Fibroblast of skin of left biceps (primary cell): Measurements from ENCODE around the gene KHDRBS2.
"Not testable (repeated sequence)": the region's sequence is repeated elsewhere in the genome, so short reads cannot be mapped to it uniquely, and the experiment has no call there.

ENCODE experiments used
- DNase-seq, 2 experiments: peaks; one replicate each; pipeline ENCODE4 v3.0.0-alpha.2; 2013; ENCODE audit warnings: low read depth in 2 of 2

Gene KHDRBS2

DNA sequence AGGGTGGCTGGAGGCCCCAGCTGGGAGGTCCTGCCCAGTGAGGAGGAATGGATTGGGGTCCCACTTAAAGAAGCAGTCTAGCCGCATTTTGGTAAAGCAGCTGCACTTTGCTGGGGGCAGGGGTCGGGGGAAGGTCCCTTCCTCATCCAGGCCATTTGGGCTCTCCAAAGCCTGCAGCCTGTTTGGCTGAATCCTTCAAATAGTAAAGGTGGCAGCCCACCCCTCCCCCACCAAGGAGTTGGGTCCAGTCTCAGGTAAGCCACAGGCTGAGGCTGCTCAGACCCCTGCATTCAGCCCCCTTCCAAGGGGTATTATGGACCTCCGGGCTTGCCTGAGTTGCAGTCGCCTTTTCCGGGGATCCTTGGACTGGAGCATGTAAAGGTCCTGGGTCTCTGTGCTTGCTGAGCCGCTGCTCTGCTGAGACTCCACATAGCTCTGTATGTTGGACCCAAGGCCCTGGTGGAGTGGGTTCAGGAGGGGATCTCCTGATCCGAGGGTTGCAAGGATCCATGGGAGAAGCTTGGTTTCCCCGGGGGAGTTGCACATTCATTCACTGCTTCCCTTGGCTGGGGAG is 417.4 kb downstream of the KHDRBS2 start:
- no peak for DNase-seq

DNA sequence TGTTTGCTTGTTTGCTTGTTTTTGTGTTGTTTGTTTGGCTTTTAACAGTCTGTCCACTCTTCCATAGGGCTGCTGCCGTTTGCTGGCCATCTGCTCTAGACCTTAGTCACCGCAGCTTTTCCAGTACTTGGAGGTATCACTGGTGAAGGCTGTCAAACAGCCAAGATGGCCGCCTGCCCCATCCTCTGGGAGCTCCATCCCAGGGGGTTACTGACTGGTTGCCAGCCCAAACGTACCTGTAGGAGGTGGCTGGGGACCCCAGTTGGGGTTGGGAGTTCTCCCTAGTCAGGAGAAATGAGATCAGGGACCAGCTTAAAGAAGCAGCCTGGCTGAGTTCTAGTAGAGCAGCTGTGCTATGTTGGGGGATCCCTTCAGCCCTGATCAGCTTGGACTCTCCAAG is 418.4 kb downstream of the KHDRBS2 start:
- no peak for DNase-seq

DNA sequence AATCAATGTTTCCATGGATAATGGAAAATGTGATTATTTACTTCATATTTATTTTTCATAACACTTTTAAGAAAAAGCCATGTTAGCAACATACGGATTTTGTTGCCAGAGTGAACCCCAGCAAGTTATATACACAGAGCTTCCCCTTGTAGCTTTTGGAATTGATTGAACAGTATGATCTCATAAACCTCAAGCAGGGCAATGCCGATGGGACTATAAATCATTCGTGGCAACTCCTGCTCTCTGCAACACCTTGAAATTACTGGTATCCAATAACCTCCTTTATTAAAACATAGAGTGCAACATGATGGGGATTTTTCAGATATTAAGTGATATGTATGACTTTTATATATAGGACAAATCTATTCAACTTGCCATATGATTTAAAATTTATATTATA is 428.5 kb downstream of the KHDRBS2 start:
- no peak for DNase-seq

DNA sequence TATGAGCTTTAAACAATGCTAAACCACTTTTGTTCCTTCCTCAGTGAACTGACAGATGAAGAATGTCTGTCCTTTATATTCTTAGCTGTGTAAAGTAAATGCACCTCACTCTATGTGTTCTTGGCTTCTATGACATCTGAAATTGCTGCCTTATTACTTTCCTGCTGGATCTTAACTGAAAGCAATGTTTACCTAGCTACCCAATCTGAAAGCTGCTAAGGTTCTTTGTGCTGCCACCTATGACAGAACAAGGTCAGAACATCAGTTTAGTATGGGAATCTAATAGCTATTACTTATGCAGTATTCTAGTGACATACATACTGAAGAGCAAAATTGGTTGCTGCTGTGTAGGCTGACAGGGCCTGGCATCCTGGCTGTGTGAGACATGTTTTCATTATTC is 444.1 kb downstream of the KHDRBS2 start:
- DNase-seq, result no peak

DNA sequence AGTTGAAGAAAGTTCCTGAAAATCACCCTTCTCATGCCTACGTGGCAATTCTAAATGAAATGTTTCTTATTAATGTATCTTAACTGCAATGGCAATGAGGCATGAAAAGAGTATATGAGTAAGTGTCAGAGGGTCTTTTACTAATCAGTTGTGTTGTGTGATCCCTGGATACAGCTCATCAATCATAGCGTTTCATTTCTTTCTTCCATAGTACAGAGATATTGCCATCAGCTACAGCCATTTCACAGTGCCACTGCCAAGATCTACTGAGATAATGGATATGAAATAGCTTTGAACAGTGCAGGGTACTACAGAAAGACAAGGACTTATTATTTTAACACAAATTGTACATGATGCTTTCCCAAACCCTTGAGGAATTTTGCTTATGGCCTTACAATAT is 450.8 kb downstream of the KHDRBS2 start:
- DNase-seq, result no peak

DNA sequence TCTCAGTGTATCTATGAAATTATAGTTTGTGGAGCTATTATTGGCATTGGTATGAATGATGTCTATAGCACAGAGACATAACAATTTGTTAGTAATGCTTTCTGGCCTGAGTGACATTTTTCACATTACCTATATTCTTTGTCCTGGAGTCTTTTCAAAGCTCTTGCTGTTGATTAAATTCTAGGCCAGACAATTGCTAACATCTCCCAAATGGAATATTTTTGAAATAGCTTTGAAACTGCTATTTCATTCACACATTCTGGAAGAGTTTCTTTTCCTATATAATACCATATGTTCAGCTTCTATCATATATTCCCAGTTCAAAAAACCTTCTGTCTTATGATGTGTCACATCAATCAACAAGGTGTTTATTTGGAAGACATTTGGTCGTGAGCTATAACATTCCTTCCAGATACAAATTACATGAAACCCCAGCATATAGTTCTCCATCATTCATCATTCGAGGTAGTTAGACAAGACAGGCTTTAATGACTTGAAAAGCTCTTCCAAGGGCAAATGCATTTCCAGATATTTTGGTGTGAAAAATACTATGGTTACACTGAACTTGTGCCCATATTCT is 452.8 kb downstream of the KHDRBS2 start:
- DNase-seq, result no peak

DNA sequence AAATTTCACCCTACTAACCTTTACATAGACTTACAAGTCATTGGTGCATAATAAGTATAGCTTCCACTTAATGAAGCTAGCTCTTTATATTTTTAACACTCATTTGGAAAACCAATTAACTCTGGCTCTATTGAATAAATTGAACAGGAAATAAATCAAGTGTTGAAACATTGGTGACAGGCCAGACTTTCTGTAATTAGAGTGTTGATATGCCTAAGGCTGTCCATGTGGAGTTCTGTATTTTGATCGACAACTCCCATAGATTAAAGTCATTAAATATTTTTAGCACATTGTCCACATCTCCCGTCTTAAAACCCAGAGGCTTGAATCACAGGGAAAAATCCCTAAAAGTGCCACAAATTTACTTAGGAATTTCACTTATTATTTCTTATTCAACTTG is 468.3 kb downstream of the KHDRBS2 start:
- no peak for DNase-seq

DNA sequence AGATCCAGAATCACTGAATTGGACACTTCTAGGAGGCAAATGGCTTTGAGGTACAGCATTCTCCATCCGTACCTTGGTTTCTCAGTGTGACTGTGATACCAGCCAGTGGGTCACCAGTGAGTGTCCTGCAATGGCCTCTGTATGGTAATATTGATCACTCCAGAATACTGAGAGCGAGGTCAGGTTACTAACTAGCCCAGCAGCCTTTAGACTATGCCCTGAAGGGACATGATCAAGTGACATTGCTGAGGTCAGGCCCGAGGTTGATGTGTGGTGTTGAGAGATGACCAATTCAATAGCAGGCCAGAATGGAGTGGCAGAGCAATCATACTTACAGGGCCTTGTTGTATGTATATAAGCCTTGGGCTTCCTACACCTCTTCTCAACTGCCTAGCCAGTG is 476.0 kb downstream of the KHDRBS2 start:
- no peak for DNase-seq

DNA sequence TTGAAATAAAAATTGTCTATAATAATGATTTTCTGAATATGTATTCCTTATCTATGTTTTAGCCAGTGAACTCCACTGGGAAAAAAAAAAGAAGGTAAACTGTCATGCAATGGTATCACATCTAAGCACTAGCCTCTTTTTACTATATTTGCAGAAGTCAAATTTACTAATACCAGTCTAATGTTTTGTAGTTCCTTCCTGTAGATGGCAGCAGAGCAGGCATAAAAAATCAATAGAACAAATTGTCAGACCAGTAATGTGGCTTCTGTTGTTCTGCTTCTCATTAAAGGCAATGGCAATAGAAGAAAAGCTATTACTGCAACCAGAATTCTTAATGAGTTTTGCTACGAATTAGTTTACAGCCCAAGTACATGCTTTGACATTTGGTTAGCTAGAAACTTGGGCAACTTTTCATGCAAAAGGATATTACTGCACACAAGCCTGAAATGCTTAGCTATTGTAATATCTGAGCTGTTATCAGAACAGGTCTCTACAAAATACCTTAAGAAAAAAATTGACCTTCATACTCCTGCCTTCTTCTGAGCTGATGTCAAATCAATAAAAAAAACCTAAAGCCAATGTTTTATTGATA is 476.9 kb downstream of the KHDRBS2 start:
- no peak for DNase-seq

DNA sequence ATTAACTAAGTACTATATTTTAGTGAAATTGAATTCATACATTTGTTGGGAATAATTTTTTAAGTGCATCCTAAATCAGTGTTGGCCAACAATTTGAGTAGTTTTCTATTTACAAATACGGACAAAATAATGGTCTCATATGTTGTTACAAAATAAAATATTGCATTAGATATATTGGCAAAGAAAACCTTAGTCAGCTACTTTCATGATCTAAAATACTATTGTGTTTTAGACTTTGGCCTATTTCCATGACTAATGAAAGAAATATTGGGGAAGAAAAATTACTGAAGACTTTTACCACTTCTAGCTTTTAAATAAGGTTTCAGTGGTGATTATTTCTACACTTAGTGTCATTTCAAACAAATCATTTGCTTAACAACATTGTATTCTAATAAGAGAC is 498.0 kb downstream of the KHDRBS2 start:
- no peak for DNase-seq

DNA sequence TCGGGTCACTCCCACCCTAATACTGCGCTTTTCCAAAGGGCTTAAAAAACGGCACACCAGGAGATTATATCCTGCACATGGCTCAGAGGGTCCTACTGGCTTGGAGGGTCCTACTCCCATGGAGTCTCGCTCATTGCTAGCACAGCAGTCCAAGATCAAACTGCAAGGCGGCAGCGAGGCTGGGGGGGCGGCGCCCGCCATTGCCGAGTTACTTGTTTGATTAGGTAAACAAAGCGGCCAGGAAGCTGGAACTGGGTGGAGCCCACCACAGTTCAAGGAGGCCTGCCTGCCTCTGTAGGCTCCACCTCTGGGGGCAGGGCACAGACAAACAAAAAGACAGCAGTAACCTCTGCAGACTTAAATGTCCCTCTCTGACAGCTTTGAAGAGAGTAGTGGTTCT is 516.6 kb downstream of the KHDRBS2 start:
- DNase-seq, result not testable (repeated sequence)

DNA sequence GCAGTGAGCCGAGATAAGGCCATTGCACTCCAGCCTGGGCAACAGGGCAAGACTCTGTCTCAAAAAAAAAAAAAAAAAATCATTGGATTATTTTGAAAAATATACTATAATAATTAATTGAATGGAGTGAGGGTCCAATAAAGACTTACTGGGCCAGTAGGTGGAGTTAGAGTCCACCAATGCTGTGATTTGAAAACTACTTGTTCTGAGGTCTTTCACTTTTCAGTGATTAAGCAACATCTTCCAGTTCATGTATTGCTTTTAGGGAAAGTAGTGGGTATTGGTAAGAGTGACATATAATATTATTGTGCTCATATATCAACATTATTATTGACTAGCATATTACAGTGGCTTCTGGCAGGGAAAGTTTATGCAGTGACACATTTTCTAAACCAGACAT is 530.3 kb downstream of the KHDRBS2 start:
- DNase-seq, result no peak

DNA sequence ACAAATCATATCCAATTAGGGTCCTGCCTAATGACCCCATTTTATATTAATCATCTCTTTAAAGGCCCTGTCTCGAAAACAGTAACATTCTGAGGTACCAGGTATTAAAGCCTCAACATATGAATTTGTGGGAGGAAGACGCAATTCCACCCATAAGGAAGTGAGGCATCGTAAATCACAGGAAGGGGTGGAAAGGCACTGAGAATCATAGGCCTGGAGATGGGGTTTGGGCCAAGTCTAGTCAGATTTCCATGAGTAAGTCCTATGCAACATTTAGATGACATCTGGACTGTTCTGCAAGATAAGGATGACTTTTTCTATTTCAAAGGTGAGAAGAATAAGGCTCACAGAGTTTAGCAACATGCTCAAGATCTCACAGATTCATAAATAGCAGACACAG is 534.0 kb downstream of the KHDRBS2 start:
- DNase-seq, result no peak

DNA sequence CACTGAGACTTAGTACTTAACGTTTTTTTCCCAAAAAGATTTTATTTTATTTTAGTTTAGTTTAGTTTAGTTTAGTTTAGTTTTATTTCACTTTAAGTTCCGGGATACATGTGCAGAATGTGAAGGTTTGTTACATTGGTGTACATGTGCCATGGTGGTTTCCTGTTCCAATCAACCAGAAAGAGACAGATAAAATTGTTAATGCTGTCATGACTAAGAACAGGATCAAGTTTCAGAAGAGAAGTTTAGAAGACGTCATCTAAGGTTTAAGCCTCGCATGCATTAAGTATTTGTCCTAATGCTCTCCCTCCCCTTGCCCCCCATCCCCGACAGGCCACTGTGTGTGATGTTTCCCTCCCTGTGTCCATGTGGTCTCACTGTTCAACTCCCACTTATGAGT is 540.0 kb downstream of the KHDRBS2 start:
- no peak for DNase-seq

DNA sequence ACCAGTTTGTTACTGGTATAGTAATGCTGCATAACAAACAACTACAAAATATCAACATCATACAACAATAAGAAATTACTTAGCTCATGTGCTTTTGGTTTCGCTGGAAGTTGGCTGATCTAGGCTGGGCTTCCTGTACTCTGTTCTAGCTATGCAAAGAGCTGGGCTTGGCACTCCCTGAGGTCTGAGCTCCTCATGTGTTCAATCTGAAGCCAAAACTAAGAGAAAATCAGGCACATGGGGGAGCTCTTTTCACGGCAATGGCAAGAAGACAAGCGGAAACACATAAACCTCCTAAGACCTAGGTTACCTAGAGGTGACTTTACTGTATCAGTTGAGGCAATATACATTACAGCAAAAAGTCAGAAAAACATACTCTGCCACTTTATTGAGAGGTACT is 574.2 kb downstream of the KHDRBS2 start:
- DNase-seq, result no peak

DNA sequence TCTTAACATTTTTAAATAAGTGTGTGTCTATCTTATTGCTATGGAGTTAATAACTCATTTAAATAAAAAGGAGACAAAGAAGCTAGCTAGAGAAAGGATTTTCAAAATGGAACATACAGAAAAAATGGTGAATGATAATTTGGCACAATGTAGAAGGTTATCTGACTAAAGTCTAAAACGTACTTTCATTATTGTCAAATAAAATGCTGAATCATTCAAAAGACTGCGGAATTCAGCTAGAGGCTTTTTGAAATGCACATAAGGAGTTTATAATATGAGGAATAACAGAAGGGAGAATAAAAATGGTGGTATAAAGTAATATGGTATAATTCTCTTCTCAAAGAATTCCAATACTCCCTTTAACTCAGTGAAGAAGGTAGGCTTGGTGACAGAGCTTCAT is 597.9 kb downstream of the KHDRBS2 start:
- no peak for DNase-seq

DNA sequence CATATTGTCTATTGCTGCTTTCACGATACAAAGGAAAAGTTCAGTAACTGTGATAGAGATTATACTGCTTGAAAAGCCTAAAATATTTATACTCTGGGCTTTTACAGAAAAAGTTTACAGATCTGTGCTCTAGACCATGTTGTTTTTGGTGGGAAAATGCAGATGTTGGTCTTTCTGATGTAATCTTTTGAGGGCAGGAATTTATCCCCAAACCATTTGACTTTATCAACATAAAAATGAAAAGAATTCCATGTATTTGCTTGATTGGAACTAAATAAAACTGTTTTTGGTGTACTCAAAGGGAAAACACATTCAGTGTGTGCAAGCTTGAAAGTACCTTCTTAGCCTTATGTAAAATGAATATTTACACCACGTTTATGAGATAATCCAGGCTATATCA is 603.5 kb downstream of the KHDRBS2 start:
- no peak for DNase-seq

DNA sequence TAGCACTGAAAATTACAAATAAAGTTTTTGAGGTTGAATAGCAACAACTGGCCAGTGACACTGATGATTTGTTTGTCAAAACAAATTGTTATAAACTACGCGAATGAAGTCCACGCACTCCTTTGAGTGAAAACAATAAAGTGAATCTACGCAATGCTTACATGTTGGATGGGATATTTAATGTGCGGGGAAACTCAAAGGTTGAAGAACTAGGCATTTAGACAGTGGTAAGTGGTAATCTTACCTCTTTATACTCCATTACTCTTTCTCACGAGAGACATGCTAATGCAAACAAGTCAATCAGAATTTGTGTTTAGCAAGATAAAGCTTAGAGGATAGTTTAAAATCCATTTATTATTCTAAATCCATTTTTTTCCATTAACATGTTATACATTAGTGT is 606.4 kb downstream of the KHDRBS2 start:
- DNase-seq, result no peak

DNA sequence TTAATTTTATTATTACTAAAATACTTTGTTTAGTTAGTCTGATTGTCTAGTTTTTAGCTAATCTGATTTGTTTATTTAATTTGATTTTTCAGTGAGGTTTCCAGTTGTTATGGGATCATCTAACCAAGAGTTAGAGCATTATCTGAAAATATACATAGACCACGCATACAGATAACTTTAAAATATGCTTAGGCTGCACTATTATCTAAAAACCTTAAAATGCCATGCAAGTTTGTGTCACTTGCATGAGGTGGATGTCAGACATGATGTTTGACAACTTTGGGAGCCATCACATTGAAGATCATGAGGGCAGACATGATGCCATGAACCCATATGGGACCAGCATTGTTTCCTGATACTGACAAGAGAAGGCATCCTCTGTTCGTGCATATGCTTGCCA is 610.3 kb downstream of the KHDRBS2 start:
- DNase-seq, result no peak

DNA sequence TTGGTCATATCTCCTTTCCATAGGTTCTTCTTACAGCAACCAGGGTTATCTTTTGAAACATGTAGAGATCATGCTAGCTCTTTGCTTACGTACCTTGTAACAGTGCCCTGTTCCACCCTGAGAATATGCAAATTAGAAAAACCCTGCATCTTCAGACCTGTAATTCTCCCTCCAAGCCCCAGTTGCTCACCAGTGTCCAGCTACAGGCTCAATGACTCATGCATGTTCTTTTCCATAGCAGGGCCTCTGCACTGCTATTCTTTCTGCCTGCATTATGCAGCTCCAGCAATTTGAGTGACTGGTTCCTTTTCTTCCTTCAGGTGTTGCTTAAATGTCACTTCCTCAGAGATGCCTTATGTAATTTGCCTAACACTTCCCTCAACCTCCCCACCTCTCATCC is 636.2 kb downstream of the KHDRBS2 start:
- no peak for DNase-seq

DNA sequence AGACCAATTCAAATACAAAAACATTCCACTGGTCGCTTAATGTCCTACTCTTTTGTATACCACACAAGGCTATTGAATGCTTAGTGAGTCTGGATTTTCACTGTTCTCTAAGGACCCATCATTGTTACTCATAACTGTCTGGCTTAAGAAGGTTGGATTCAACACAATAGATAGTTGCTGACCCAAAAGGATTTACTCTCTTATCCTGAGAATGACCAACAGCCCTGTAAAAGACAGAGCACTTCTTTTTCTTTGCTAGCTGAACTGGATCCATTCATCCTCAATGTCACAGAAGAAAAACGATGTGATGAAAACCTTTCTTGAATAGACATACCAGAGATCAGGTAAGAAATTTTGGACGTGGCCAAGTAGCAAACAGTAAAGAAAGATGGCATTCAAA is 645.6 kb downstream of the KHDRBS2 start:
- no peak for DNase-seq
